Measurements from ENCODE around the gene MTNR1B. TPM values are rescaled to one million over a fixed set of nuclear protein-coding genes. Genes with fewer than 3 reads are reported as not detected.

MTNR1B gene
- total and polyA plus RNA-seq, 2 of the 13 experiments (the other 11 are each of a cell fraction or from before 2014, with no cell fraction given): not detected

- H4K20me1 ChIP-seq (ENCODE audit: insufficient read depth, low read length): no peaks in the 10 kb centered on the region
- ATAC-seq (no peak), DNase-seq (ENCODE audit: low spot score) (no peak), FAIRE-seq (no peak)
- in situ Hi-C loops (cut with HindIII; ENCODE audit: extremely low pct_ligation_motif_present, low pct_unique_long_range_greater_than_20kb) (no loop called here), intact Hi-C loops (cut with micrococcal nuclease; ENCODE audit: unreplicated experiment) (no loop called here)
- H2AFZ ChIP-seq (ENCODE audit: low read length): no peak overlapping the region
- ChIA-PET CTCF (ENCODE audit: low intra/inter-chr PET ratio, low total read pairs) (no interaction called here), POLR2A (no interaction called here)
- H3K4me3 ChIP-seq (replicated peaks in 1 of 3; ENCODE audit: insufficient read depth in 1 of 3, low read depth in 2 of 3, low read length in 3 of 3): no peak overlapping the region
- H3K27me3 ChIP-seq (ENCODE audit: control insufficient read depth in 1 of 2, insufficient read depth in 2 of 2, low read length in 2 of 2): peaks cover 0 to 6% of the 10 kb centered on the region in 2 experiments; a peak in 1 of 5 replicates
- no peaks in the 10 kb centered on the region for H3K79me2 ChIP-seq (ENCODE audit: insufficient read depth, low read length)
- H3K4me2 ChIP-seq (ENCODE audit: low read depth, low read length): no peak overlapping the region
- WGBS (ENCODE audit: low lambda C conversion rate): 0% methylated on average over 2 of the region's 2 CpGs
- no peak overlapping the region for H3K27ac ChIP-seq (ENCODE audit: extremely low read length, insufficient read depth, low read length)
- no peaks in the 10 kb centered on the region for H3K9me3 ChIP-seq (ENCODE audit: low read length)
- no peak overlapping the region for H3K9ac ChIP-seq (ENCODE audit: insufficient read depth, low read depth, low read length)
- no peaks in the 10 kb centered on the region for H3K36me3 ChIP-seq (replicated peaks in 1 of 2; ENCODE audit: control insufficient read depth in 1 of 2, insufficient read depth in 2 of 2, low read length in 2 of 2)
- no TSS peak for BruUV-seq (replicated peaks)
- peaks cover 13% of the 10 kb centered on the region for H3K4me1 ChIP-seq (ENCODE audit: insufficient read depth, low read length)
- no peak for TF ChIP-seq ZNF616 (CRISPR knock-in tag; IDR thresholded peaks at IDR 0.05; ENCODE audit: low read depth)
- no peak for TF ChIP-seq ETS1 (CRISPR knock-in tag; IDR thresholded peaks at IDR 0.05)
- no peak for TF ChIP-seq RNF2 (conservative IDR thresholded peaks at IDR 0.05; ENCODE audit: low read depth)
- TF ChIP-seq ZNF512 (CRISPR knock-in tag; IDR thresholded peaks at IDR 0.05): no peak
- no peak for TF ChIP-seq ELK4 (CRISPR knock-in tag; IDR thresholded peaks at IDR 0.05; ENCODE audit: borderline replicate concordance)
- TF ChIP-seq ZBTB1 (CRISPR knock-in tag; IDR thresholded peaks at IDR 0.05; ENCODE audit: borderline replicate concordance): no peak
- TF ChIP-seq IRF9 (CRISPR knock-in tag; IDR thresholded peaks at IDR 0.05; ENCODE audit: borderline replicate concordance): no peak
- TF ChIP-seq ATRX (CRISPR knock-in tag; IDR thresholded peaks at IDR 0.05; ENCODE audit: borderline replicate concordance): no peak
- TF ChIP-seq ZNF644 (CRISPR knock-in tag; IDR thresholded peaks at IDR 0.05; ENCODE audit: low read depth): no peak
- no peak for TF ChIP-seq FOXP1 (IDR thresholded peaks at IDR 0.05)
- TF ChIP-seq FOXP1 (CRISPR knock-in tag; IDR thresholded peaks at IDR 0.05): no peak
- TF ChIP-seq PTBP1 (IDR thresholded peaks at IDR 0.05; ENCODE audit: low read depth, low read length, poor library complexity, severe bottlenecking): no peak
- no peak for TF ChIP-seq ZNF230 (CRISPR knock-in tag; IDR thresholded peaks at IDR 0.05)
- TF ChIP-seq ZNF512B (CRISPR knock-in tag; IDR thresholded peaks at IDR 0.05; ENCODE audit: borderline replicate concordance): no peak
- TF ChIP-seq BCL6 (CRISPR knock-in tag; IDR thresholded peaks at IDR 0.05): no peak
- no peak for TF ChIP-seq ZNF7 (CRISPR knock-in tag; IDR thresholded peaks at IDR 0.05)
These were observed 8.0 kb downstream of the MTNR1B start for GRCh38 chr11:92977401-92977800.
